Measurements from ENCODE around the gene NEMP2.

Gene NEMP2, protein sequence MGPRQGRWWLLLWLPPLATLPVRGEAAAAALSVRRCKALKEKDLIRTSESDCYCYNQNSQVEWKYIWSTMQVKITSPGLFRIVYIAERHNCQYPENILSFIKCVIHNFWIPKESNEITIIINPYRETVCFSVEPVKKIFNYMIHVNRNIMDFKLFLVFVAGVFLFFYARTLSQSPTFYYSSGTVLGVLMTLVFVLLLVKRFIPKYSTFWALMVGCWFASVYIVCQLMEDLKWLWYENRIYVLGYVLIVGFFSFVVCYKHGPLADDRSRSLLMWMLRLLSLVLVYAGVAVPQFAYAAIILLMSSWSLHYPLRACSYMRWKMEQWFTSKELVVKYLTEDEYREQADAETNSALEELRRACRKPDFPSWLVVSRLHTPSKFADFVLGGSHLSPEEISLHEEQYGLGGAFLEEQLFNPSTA

DNA sequence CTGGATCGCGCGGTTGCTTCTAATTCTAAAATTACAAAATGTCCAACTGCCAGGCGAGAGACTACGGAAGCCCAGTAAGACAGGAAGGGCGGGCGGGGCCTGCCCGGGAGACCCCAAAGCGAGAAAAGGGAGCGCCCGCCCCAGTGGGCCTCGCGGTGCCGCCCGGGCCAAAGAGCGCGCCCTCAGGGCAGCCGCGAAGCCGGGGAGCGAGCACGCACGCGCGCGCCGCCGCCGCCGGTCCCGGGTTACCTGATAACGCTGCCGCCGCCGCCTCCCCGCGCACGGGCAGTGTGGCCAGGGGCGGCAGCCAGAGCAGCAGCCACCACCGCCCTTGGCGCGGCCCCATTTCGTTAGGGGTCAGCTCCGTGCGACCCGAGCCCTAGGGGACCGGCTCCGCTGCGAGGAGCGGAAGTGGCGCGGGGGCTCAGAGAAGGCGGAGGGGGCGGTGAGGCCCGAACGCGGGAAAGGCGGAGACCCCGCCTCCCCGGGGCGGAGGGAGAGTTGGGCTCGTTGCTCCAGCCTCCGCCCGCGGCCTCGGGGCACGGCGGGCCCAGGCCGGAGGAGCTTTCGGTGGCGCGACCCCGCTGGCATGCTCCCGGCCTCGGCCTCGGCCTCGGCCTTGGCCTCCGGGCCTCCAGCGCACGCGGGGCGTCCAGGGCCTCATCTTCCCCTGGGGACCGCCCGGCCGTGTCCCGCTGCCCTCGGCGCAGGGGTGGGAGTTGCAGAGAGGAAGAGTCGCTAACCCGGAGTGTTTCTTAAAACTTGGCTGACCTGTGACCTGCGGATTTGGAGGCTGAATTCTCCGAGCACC lies at the start of gene NEMP2:
TSS of gene NEMP2 (minus strand) at position 413 of the 811 bp plus-strand sequence. CDS start at position 346, 67 bp downstream.
- DNase-seq = peak; percentile 45 to 74

DNA sequence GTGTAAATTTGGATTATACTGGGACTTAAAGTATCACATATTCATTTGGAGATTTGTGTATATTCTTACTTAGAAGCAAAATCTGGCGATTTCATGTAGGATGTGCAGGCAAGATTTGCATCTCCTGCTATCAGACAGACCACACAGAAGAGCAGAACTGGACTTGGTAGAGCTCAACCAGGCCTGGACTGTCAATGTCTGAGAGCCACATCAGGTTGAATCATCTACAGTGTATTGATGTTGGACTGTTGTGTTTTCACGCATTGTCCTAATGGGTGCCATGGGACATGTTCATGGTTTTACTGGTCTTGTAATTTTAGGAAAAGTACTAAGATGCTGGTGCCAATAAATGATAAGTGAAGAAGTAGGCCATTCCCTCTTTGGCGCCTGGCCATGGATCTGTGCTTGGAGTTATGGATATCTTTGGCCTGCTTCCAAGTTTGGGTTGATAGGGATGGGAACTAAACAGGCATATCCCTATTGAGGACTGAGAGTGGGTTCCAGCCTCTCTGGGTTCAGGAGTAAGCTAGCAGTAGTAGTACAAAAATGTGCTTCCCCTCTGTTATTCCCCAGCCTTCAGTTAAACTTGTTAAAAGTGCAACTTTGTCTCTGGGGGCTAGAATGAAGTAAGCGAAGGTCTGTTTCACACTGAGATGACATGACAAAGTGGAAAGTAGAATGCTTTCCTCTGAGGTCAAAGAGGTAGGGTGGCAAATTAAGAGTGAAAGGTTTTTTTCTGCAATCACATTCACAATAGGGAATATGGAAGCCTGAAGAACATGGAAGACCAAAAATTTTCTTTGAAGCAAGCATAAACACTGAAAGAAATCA lies 49.2 kb upstream of the NEMP2 start:
- DNase-seq = no peak

DNA sequence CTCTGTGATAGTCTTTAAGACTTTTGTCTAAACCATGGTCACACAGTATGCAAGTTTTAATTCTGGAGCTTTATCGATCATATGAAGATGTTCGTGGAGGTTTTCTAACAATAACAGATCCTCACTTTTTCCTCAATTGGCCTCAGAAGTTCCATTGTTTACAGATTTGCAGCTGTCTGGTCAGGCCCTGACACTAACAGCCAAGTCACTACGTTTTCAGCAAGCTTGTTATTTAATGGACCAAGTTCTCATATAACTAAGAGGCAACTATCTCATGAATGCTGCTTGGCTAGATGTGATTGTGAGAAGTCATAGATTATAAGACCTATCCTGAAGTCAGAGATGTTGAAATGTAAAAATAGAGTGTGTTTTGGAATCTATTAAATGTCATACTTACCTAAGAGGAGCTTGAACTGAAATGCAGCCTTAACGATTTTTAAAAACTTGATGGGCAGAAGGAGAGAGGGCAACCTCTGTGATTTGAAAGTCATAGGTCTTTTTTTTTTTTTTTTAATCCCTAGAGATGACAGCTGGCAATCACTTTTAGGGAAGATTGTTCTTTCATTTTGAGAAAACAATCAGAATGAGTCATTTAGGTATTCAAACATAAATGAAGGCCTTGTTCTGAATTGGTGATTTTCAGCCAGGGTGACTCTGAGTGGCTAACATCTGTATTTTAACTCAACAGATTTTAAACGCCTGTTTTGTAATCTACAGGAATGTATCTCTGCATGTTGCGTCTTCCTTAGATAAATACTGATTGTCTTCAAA lies 48.4 kb upstream of the NEMP2 start:
- DNase-seq = no peak

DNA sequence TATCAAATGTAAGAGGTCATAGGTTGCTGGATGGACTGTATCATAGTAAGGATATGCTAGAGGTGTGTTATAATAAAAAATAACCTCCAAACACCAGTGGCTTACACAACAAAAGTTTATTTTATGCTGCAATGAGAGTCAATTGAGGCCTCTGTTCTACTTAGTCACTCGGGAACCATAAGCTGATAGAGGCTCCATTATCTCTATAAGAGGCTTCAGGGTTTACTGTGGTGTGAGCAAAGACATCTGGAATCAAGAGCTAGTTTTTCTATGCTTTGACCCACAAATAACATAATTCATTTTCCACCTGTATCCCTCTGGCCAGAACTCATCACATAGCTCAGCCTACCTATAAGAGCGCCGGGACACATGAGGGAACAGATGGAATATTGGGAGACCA lies 47.5 kb upstream of the NEMP2 start:
- no peak for DNase-seq

DNA sequence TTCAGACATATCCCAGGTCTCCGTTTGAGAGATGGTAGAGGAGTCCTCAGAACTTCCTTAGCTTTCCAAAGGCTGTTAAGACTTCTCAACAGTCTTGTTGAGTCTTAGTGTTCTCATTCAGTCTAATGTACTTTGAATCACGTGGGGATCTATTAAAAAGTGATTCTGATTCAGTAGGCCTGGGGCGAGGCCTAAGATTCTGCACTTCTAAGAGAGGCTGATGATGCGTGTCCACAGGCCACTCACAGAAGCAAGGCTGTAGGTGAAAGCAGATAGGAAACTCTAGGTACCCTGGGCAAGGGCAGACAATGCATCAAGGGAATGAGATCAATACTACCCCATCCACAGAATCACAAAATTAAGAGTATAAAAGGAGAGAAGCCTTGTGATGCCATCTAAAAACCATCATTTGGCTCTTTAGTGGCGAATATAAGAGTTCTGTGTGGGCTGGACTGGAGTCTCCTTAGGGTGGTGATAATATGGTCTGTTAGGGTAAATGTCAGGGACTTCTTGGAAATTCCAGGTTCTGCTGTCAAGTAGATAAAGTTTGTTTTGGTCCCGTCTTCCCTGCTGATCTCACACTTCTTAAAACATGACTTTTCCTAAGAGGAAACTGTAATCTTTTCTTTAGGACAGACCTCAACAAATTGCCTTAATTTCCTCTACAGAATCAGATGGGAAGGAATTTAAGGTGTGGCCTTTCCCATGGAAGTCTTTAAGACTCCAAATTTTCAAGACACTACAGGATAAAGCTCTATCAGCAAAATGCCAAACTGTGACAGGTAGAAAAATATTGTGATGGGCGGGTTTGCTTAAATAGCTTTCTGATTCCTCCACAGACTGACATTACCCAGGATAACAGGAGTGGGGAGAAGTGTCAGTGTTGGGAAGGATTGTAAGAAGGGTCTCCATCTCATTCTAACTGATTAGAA lies 45.7 kb upstream of the NEMP2 start:
- DNase-seq = no peak

DNA sequence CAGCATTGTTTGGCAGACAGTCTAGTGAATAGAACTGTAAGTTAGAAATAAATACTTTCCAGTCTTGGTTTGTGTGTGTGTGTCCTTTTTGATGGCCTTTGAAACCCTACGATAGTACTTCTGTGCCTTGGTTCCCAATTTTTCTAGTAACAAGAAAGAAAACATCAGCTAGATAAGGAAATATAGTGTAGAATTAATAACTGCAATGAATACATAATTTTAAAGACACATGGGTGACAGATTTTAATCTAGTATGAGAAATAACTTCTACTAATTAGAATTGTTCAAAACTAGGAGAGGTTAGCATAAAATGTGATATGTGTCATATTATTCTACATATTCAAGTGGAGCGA lies 44.5 kb upstream of the NEMP2 start:
- DNase-seq = no peak

DNA sequence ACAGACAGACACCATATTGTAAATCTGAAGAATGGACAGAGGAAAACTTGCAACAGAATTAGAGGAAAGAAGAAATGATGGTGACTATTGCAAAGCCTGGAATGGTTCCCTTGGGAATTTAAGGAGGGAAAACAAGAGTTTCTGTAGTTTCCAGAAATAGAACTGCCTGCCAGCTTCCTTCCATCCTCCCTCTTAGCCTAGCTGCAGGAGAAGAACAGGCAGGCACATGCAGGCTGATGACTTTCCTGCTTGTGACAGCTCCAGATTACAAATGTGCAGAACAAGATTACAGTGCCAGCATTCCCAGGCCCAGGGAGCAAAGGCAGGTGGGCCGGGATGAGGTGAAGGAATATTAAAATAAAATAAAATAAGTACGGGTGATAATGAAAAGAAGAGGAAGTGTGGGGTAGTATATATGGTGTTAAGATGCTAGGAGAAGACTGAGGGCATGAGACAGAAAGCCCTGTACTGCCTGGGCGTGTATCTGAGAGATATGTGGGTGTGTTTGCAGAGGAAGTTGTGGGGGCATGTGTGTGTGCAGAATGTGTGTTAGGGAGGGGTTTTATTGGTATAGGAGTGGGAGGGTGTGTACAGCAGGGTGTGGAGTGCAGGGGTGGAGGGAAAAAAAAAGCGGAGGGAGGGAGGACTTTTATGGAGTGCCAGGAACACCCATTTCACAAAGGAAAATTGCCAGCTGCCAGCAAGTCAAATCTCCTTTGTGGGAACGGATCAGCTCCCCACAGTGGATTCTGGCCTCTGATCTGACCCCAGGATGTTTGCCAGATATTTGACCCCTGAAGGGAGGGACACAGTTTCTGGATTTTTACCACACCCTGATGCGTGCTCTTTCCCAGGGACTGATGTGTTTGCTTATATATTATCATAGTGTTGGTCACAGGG lies 43.9 kb upstream of the NEMP2 start:
- no peak for DNase-seq

DNA sequence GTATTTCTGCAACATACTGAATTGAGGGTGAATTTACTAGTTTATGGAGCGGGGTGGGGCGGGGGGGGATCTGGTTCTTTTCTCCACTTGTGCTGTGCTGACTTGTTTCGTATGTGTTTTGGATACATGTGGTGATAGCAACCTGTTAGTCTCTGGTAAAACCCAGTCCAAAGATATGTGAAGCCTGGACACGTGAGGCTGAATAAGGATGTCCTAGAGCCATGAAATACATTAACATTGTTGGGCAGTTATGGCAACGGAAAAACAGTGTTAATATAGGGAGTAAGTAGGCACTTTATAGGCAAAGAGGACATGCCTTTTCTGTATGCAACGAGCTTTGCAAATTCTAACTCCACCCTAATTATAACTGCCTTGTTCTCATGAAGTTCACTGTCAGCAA lies 42.1 kb upstream of the NEMP2 start:
- DNase-seq = no peak

DNA sequence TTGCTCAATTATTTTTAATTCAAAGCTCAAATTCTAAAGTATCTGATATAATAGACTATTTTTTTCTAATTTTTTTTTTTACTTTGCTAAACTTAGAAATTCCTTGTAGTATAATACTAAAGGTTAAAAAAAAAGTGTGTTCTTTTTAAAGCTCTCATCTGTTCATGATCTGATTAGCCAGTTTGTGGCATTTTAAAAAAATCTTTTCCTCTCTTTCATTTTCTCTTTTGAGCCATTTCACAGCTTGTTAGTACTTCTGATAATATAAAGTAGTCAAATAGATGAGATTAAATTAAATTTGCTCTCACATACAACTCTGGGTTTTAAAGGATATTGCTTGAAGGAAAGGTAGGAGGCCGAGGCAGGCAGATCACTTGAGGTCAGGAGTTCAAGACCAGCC lies 40.7 kb upstream of the NEMP2 start:
- no peak for DNase-seq

DNA sequence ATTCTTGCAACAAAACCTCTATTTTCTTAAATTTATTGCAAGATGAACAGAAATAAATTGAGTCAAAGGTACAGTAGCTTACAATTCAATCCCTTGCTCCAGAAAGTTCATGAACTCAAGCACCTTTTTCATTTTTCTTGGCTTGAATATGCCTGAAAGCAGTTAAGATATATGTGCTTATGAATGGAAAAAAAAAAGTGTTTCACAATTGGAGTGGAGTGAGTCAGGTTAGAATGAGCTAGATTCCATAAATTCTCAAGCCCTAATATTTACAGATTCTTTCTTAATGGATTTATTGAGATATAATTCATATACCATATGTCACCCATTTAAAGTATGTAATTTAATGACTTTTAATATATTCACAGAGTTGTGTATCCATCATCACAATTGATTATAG lies 39.6 kb upstream of the NEMP2 start:
- no peak for DNase-seq

DNA sequence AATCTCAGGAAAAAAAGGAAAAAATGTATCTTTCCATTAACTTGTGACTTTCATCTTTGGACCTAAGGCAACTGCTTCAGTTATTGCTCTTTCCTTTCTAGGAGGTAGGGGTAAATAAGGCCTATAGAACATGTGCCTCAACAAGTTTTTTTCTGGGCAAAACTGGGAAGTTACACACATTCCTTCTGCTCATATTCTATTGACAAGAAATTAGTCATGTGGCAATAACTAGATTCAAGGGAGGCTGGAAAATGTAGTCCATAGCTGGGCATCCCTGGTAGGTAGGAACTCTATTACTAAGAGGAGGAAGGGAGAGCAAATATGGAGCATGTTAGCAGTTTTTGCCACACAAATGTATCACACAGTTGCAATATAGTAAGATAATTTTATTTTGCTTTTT lies 37.7 kb upstream of the NEMP2 start:
- no peak for DNase-seq

DNA sequence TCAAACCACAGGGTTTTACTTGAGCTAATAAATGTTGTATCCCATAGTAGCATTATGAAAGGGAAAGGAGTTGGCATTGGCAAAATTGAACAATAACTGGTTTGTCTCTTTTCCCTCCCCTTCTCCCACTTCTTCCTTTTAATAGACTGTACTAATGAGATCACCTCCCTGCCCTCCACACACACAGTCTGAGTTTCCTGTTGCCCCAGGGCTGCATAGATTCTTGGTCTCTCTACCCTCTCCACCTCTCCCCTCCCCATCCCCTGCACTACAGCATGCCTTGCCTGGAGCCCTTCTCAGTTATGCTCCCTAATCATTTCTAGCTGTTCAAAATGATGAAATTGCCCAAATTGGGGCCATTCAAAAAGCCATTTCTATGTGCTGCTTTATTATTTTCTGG lies 37.2 kb upstream of the NEMP2 start:
- no peak for DNase-seq

DNA sequence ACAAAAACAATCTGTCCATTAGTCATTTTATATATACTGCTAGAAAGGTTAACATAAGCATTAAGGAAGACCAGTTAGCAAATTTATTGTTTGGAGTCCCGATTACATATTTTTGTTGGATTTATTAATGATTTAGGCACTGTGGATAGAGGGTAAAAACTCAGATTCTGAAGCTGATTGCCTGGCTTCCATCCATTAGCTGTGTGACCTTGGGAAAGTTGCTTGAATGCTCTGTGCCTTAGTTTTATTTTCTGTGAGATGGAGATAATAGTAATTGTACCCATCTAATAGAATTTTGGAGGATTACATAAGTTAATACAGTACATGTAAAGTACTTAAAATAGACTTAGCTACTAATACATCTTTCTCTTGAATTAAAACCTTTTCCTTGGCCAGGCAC lies 36.3 kb upstream of the NEMP2 start:
- no peak for DNase-seq

DNA sequence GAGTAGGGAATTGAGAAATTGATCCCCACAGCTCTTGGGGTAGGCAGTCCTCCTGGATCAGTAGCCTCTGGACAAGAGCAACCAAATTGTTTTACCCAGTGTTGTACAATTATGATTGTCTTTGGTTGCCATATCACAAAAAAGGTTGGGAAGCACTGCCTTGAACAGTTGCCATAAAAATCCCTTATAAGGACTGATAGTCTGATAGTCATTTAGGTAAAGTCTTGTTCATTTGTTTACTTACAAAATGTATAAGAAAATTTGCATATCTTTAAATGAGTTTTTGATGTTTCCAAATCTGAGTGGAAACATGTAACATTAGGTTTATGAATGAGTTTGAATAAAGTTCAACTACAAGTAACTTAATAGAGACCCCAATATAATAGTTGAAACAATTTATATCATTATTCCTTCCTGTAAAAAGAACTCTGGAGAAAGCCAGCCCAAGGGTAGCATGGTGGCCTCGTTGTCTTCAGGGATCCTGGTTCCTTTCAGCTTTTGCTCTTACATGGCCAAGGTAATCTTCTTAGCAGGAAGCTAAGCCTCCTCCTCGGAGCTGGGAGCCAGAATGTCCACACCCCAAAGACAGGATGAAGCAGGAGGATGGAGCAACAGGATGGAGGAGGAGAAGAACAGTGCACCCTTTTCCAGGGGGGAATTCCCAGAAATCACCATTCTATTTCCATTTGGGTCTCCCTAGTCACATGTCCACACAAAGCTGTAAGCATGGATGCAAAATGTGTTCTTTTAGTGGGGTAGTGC lies 35.7 kb upstream of the NEMP2 start:
- no peak for DNase-seq

DNA sequence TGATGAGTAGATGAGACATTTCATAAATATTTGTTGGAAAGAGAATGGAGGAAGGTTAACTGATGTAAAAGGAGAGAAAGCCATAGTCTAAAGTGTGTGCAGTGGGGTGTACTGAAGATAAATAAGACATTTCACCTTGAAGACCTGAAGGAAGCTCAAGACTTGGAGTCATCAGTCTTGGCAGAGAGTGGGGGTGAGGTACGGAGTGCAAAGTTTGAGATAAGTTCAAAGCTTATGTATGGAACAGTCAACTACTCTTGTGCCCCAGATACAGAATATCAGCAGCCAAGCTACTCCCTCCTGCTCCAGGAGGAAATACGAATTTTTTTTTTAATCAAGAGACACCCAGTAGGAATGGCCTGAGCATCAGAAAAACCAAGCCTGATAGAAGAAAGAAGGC lies 30.3 kb upstream of the NEMP2 start:
- no peak for DNase-seq

DNA sequence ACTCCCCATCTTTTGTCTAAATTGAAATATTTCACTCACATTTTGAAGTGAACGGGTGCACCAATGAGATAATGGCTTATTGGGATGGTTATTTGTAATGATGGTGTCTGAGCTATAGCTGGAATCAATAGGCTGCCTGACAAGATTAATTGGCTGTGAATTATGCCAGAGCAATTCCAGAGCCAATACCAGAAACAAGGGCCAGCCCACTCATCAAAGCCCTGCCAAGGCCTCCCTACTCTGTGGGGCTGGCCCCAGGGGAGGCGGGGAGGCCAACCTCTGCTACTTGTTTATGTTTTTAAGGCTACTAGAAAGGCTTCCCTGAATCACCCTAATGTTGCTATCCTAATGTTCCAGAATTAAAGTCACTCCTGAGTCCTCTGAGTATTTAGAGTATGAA lies 29.1 kb upstream of the NEMP2 start:
- no peak for DNase-seq

DNA sequence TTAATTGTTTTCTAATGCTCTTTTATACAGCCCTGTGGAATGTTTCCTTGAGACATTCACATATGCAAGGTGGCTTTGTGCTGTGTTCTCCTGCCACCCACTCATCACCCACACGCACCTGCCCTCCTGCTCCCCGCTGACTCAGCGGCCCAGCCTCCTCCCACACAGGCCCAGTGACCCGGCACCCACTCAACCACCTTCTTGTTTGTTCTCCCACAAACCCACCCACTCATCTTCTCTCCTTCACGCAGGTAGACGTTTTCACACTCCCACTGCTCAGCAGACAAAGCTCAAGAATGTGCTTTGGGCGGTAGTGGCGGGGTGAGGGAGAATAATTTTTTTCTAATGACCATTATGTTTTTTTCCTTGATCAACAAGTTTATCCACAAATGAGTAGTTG lies 28.6 kb upstream of the NEMP2 start:
- DNase-seq = no peak

DNA sequence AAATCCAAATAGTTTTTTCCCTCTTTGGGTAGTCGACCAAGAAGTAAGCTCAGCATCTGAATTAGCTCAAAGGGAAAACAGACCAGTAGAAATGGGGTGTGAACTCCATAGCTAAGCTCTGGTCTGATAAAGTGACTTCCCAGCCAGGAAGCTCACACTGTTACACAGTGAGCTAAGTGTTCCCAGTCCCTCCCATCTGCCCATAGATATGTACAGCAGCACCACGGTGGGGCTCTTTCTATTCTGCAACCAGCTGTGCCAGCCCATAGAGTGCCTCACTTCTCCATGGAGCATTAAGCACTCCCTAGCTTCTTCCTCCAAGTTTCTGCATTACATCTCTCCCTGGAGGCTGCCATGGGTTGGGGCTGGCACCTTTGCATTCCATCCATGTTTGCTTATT lies 27.6 kb upstream of the NEMP2 start:
- DNase-seq = no peak

DNA sequence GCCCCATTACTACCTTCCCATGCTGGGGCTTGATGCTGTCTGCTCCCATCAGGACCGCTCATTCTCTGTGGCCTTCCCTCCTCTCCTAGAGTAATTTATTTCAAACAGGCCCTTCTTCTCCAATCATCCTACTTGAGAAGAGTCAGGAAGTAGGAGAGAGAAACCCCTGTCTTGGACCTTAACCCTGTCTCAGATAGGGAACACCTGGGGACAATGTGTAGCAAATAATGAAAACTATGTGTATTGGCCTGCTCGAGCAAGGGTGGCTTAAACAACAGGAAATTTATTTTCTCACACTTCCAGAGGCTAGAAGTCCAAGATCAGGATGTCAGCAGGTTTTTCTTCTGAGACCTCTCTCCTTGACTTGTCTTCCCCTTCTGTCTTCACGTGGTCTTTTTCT lies 26.6 kb upstream of the NEMP2 start:
- no peak for DNase-seq

Measured in NCI-H187 (cell line).